Astrocyte (in vitro differentiated cells and primary cell): Measurements from ENCODE around the gene TTLL5. TPM values are rescaled to one million over a fixed set of nuclear protein-coding genes. Genes with fewer than 3 reads are reported as not detected.

ENCODE experiments used
- DNase-seq: peaks from one replicate; pipeline ENCODE4 v3.0.0-alpha.2; 2010; ENCODE audit warnings: low read depth
- FAIRE-seq: peaks from 2 replicates; lab custom pipeline; 2011; peaks lifted over from hg19 to GRCh38; lab: Jason Lieb, UNC
- H2AFZ ChIP-seq: 2 replicates; pipeline ENCODE4 v1.6.0; 2012; ENCODE audit warnings: low read depth, low read length, inconsistent platforms
- H3K27ac ChIP-seq: 2 replicates; pipeline ENCODE4 v1.5.1; 2011; ENCODE audit warnings: low read depth, low read length, inconsistent platforms
- H3K27me3 ChIP-seq: 2 replicates; pipeline ENCODE4 v1.6.0; 2011; ENCODE audit warnings: low read length, inconsistent platforms; ENCODE audit not compliant: insufficient read depth
- H3K36me3 ChIP-seq: 2 replicates; pipeline ENCODE4 v1.5.1; 2011; ENCODE audit warnings: low read length, inconsistent platforms; ENCODE audit not compliant: insufficient read depth
- H3K4me1 ChIP-seq: 2 replicates; pipeline ENCODE4 v1.5.1; 2011; ENCODE audit warnings: low read length, inconsistent platforms; ENCODE audit not compliant: insufficient read depth
- H3K4me2 ChIP-seq: 2 replicates; pipeline ENCODE4 v1.6.0; 2012; ENCODE audit warnings: low read length, inconsistent platforms
- H3K4me3 ChIP-seq: 2 replicates; pipeline ENCODE4 v1.5.1; 2011; ENCODE audit warnings: low read depth, mild to moderate bottlenecking, low read length, inconsistent platforms; ENCODE audit not compliant: insufficient read depth
- H3K79me2 ChIP-seq: 2 replicates; pipeline ENCODE4 v1.6.0; 2012; ENCODE audit warnings: mild to moderate bottlenecking, low read length, inconsistent platforms; ENCODE audit not compliant: insufficient read depth
- H3K9ac ChIP-seq: 2 replicates; pipeline ENCODE4 v1.6.0; 2012; ENCODE audit warnings: mild to moderate bottlenecking, low read length, inconsistent platforms
- H3K9me3 ChIP-seq: 2 replicates; pipeline ENCODE4 v1.5.1; 2012; ENCODE audit warnings: low read depth, mild to moderate bottlenecking, low read length, inconsistent platforms; ENCODE audit not compliant: insufficient read depth
- H4K20me1 ChIP-seq: 2 replicates; pipeline ENCODE4 v1.6.0; 2012; ENCODE audit warnings: low read length, inconsistent platforms; ENCODE audit not compliant: insufficient read depth
- H3K27ac Mint-ChIP-seq: one replicate; pipeline ENCODE4 v1.8.0; 2021; ENCODE audit warnings: mild to moderate bottlenecking, mixed read lengths; ENCODE audit not compliant: unreplicated experiment
- H3K27me3 Mint-ChIP-seq: one replicate; pipeline ENCODE4 v1.8.0; 2021; ENCODE audit warnings: low read depth, mixed read lengths; ENCODE audit not compliant: unreplicated experiment
- H3K36me3 Mint-ChIP-seq: one replicate; pipeline ENCODE4 v1.8.0; 2021; ENCODE audit warnings: low read depth, mixed read lengths; ENCODE audit not compliant: unreplicated experiment
- H3K4me1 Mint-ChIP-seq: one replicate; pipeline ENCODE4 v1.8.0; 2021; ENCODE audit warnings: low read depth, mixed read lengths; ENCODE audit not compliant: unreplicated experiment
- H3K4me3 Mint-ChIP-seq: one replicate; pipeline ENCODE4 v1.8.0; 2021; ENCODE audit warnings: mild to moderate bottlenecking, moderate library complexity, mixed read lengths; ENCODE audit not compliant: unreplicated experiment
- H3K9me3 Mint-ChIP-seq: one replicate; pipeline ENCODE4 v1.8.0; 2021; ENCODE audit warnings: mild to moderate bottlenecking, mixed read lengths; ENCODE audit not compliant: unreplicated experiment
- EZH2 ChIP-seq: IDR thresholded peaks from 2 replicates; pipeline ENCODE4 v1.6.1; 2012; ENCODE audit warnings: mild to moderate bottlenecking, low read length, inconsistent platforms; ENCODE audit not compliant: insufficient read depth
- total RNA-seq: library from RNA; stranded (reverse); gene quantifications from 2 replicates; pipeline ENCODE4 v1.2.1, GENCODE V29; 2021
- TF ChIP-seq, protein P1 (sequence below): IDR thresholded peaks from 2 replicates; pipeline ENCODE4 v1.5.1; 2011; ENCODE audit warnings: low read depth, mild to moderate bottlenecking, inconsistent platforms, low read length, moderate library complexity; ENCODE audit not compliant: insufficient read depth

TTLL5 gene
- total RNA-seq, 1 donor from 2014 or later: 24.0 TPM

DNA sequence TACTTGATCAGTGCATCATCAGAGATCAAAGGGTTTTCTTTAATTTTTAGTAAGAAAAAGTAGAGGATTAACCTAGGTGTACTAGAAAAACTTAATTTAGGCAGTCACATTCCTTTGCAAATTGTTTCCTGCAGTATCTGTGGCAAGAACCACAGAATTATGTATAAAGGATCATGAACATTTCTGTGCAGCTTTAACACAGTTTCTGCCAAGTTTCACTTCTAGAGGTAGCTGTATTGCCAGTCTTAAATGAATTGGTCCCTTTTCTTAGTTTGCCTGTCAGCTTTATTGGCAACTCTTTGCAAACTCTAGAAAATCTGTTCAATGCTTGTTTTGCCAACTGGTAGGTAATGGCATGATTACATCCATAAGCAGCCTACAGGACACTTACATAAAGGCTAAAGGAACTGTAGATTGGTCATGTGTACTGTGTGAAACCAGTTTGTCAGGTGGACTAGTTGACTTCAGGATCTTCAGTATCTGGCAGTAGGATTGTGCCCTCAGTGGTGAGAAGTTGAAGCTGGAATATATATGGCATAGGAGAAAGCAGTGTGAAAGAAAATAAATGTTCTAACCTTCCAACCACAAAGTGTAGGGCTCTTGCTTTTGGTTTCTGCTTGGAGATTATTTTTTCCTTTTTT is 75.9 kb downstream of the TTLL5 start:
- H3K36me3 Mint-ChIP-seq: peaks cover 2% of the 10 kb centered on the region
- FAIRE-seq: no peak

DNA sequence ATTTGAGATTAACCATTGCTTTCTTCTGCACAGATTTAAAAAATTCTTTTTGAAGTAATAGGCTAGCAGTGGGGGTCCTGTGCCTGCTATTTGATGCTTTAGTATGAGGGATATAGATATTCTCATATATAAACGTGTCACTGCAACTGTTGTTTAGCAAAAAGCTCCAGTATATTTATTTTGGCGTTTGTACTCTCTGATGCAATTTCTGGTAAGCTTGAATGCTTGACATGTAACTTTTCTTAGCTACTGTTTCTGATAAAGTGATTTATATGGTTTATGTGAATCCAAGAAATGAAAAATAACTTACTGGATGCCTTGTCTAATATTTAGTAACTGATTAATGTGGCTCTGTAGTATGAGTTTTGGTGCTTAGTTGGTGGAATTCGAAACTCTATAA is 77.1 kb downstream of the TTLL5 start:
- Mint-ChIP-seq H3K9me3 (no peaks in the 10 kb centered on the region), H3K4me1 (peaks cover 6% of the 10 kb centered on the region), H3K27ac (no peak overlapping the region), H3K36me3 (no peaks in the 10 kb centered on the region), H3K27me3 (no peaks in the 10 kb centered on the region), H3K4me3 (no peak overlapping the region)
- no peak for TF ChIP-seq EZH2
- TF ChIP-seq, protein P1, sequence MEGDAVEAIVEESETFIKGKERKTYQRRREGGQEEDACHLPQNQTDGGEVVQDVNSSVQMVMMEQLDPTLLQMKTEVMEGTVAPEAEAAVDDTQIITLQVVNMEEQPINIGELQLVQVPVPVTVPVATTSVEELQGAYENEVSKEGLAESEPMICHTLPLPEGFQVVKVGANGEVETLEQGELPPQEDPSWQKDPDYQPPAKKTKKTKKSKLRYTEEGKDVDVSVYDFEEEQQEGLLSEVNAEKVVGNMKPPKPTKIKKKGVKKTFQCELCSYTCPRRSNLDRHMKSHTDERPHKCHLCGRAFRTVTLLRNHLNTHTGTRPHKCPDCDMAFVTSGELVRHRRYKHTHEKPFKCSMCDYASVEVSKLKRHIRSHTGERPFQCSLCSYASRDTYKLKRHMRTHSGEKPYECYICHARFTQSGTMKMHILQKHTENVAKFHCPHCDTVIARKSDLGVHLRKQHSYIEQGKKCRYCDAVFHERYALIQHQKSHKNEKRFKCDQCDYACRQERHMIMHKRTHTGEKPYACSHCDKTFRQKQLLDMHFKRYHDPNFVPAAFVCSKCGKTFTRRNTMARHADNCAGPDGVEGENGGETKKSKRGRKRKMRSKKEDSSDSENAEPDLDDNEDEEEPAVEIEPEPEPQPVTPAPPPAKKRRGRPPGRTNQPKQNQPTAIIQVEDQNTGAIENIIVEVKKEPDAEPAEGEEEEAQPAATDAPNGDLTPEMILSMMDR: no peak
- no peaks in the 10 kb centered on the region for H3K9me3 ChIP-seq
- no peaks in the 10 kb centered on the region for H3K36me3 ChIP-seq
- no peak overlapping the region for H3K4me2 ChIP-seq
- no peaks in the 10 kb centered on the region for H4K20me1 ChIP-seq
- no peak overlapping the region for H3K27ac ChIP-seq
- FAIRE-seq (no peak), DNase-seq (no peak)
- H2AFZ ChIP-seq: no peak overlapping the region
- no peaks in the 10 kb centered on the region for H3K27me3 ChIP-seq
- no peak overlapping the region for H3K9ac ChIP-seq
- no peaks in the 10 kb centered on the region for H3K79me2 ChIP-seq
- no peaks in the 10 kb centered on the region for H3K4me1 ChIP-seq
- no peak overlapping the region for H3K4me3 ChIP-seq

More for the DNA sequence above, 75.9 kb downstream of the TTLL5 start:
- H3K4me1 Mint-ChIP-seq: peaks cover 6% of the 10 kb centered on the region
- no peaks in the 10 kb centered on the region for H3K4me1 ChIP-seq
- H3K9me3 Mint-ChIP-seq: no peaks in the 10 kb centered on the region
- H4K20me1 ChIP-seq: no peaks in the 10 kb centered on the region
- no peaks in the 10 kb centered on the region for H3K79me2 ChIP-seq
- H3K9me3 ChIP-seq: no peaks in the 10 kb centered on the region
- no peaks in the 10 kb centered on the region for H3K36me3 ChIP-seq
- H3K4me3 Mint-ChIP-seq: no peak overlapping the region
- no peak overlapping the region for H3K4me2 ChIP-seq
- H3K27ac Mint-ChIP-seq: no peak overlapping the region
- no peaks in the 10 kb centered on the region for H3K27me3 ChIP-seq
- H3K9ac ChIP-seq: no peak overlapping the region
- no peak overlapping the region for H2AFZ ChIP-seq
- H3K27me3 Mint-ChIP-seq: no peaks in the 10 kb centered on the region
- peak; percentile 21 for DNase-seq
- no peak overlapping the region for H3K27ac ChIP-seq
- H3K4me3 ChIP-seq: no peak overlapping the region
- TF ChIP-seq, protein P1: no peak
- no peak for TF ChIP-seq EZH2

DNA sequence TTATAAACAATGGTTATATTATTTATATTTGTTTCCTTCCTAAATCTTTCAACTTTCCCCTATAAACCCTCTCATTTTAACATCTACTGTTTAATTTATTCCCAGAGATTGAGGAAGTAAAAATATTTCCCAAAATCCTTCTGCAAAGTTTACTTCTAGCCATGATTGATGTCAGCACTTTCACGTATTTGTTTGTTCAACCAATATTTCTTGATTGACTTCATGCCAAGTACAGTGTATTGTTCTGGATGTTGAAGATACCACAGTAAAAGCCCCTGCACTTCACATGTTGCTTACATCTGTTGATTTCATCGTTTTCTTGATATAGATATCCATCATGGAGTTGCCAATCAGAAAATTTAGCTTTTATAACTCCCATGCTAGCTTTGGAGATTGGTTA is 81.8 kb downstream of the TTLL5 start:
- Mint-ChIP-seq H3K27me3 (no peaks in the 10 kb centered on the region), H3K4me3 (no peak overlapping the region), H3K27ac (no peak overlapping the region), H3K9me3 (no peaks in the 10 kb centered on the region), H3K36me3 (peaks cover 19% of the 10 kb centered on the region), H3K4me1 (peaks cover 3% of the 10 kb centered on the region)
- H3K9ac ChIP-seq: no peak overlapping the region
- H3K4me3 ChIP-seq: no peak overlapping the region
- H3K36me3 ChIP-seq: peaks cover 8% of the 10 kb centered on the region
- H3K4me1 ChIP-seq: no peaks in the 10 kb centered on the region
- H3K27ac ChIP-seq: no peak overlapping the region
- no peak overlapping the region for H3K4me2 ChIP-seq
- no peak for FAIRE-seq
- H2AFZ ChIP-seq: no peak overlapping the region
- no peak for TF ChIP-seq EZH2
- TF ChIP-seq, protein P1: no peak
- H3K79me2 ChIP-seq: no peaks in the 10 kb centered on the region
- no peak for DNase-seq
- H3K9me3 ChIP-seq: no peaks in the 10 kb centered on the region
- no peaks in the 10 kb centered on the region for H3K27me3 ChIP-seq
- no peaks in the 10 kb centered on the region for H4K20me1 ChIP-seq
